GM19438 (cell line): Measurements from ENCODE around the gene CASZ1.

Experiments used
- ATAC-seq: cut with Tn5 transposase; IDR thresholded peaks from one replicate; pipeline ENCODE4 v1.9.1; 2021; ENCODE audit warnings: low read depth; ENCODE audit not compliant: unreplicated experiment

The CASZ1 gene

GRCh38 chr1:10593750-10594149 lies 202.7 kb downstream of the CASZ1 start:
- no peak for ATAC-seq

DNA sequence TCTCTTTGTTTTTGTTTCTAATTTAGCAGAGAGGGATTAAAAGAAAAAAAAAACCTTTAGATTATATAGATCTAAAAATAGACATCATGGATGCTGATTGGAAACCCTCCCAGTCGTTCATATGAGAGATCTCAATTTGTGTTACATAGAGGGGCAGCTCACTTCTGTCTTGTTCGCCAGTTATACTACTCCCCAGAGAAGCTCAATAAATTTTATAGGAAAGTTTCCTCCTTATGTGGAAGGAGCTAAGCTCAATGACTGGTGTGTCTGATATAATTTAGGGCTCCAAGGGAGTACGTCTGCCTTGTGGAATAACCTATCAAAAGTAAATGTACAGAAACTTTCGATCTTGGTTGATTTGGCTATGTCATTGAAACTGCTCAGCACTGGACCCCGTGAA lies 204.1 kb downstream of the CASZ1 start:
- no peak for ATAC-seq

DNA sequence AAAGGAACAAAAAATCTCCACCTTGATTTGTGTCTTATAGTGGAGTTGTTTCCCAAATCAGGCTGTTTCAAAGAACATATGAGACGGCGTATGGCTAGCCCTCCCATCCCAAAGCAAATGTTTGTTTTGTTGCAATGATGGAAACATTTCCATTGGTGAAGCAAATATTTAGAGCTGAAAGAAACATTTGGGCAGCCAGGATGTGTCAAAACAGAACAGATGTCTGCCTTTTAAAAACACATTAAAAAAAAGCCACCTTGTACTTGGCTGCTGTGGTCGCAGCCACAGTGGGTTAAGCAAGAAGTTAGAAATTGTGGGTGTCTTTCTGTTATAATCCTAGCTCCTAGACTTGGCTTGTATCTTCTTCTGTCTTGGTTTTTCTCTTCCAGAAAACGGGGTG lies 205.4 kb downstream of the CASZ1 start:
- no peak for ATAC-seq

DNA sequence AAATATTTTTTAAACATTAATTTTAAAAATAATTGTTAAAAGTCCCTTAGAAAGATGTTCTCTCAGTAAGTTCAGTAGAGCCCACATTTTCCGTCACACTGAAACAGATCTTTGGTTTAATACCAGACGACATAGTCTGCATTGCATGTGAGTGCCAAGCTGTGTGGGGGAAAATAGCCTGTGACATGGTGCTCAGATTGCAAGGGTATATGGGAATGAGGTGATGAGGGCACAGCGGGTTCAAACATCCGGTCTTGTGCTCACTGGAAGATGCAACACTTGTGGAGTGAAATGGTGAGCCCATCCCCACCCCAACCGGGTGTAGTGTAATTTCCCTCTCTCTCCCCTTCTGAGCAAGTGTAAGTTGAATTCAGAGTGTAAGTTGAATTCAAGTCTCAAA lies 207.4 kb downstream of the CASZ1 start:
- ATAC-seq: no peak

DNA sequence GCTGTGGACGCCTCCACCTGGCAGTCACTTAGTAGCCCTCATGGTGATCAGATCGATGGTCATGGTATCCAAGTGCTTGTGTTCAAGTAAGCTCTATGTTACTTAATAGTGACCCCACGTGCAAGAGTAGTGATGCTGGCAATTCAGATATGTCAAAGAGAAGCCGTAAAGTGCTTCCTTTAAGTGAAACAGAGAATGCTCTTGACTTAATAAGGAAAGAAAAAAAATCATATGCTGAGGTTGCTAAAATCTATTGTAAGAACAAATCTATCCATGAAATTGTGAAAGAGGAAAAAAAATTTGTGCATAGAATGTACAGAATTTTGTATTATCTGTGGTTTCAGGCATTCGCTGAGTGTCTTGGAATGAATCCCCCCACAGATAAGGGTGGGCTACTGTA lies 207.8 kb downstream of the CASZ1 start:
- no peak for ATAC-seq
